K562 (cell line): ENCODE results near the gene EN2. TPM values are rescaled to one million over a fixed set of nuclear protein-coding genes. Genes with fewer than 3 reads are reported as not detected.

Source experiments
- ATAC-seq: fragments of 200-7000 bp; cut with Tn5 transposase; 3 replicates; pipeline ENCODE4 v1.9.1; 2020; ENCODE audit warnings: moderate library complexity
- BruUV-seq: library from RNA; stranded (reverse); fragments of 400-500 nt; replicated peaks from 2 replicates; lab custom pipeline; 2021; lab: Mats Ljungman, UMichigan
- CTCF ChIA-PET: fragments of 300-600 bp; formaldehyde crosslinking; extraction: SDS; loops from one replicate; lab custom pipeline; 2021; ENCODE audit warnings: low intra/inter-chr PET ratio; lab: Yijun Ruan, JAX
- POLR2A ChIA-PET: fragments of 300-600, 350-650 bp; sonication (Branson Sonifier 250); formaldehyde crosslinking; extraction: SDS; loops from one replicate; lab custom pipeline; 2021; ENCODE audit warnings: antibody characterized with exemption, inconsistent platforms; lab: Yijun Ruan, JAX
- DNase-seq, 4 experiments: peaks; one replicate each; pipeline versions ENCODE4 v3.0.0 to v3.0.0-alpha.2; 2011 to 2018; ENCODE audit warnings: low spot score in 3 of 4, mixed read lengths in 3 of 4; ENCODE audit errors: extremely low read depth in 1 of 4
- FAIRE-seq: peaks from 2 replicates; lab custom pipeline; 2011; peaks lifted over from hg19 to GRCh38; lab: Jason Lieb, UNC
- H2AFZ ChIP-seq: 2 replicates; pipeline ENCODE4 v1.6.0; 2011; ENCODE audit warnings: low read depth, low read length, control low read depth, inconsistent platforms
- H3K27ac ChIP-seq: fragments of 200-600 bp; 3 replicates; pipeline ENCODE4 v1.8.0; 2011; ENCODE audit warnings: low read depth, mild to moderate bottlenecking, control low read depth, inconsistent platforms, low read length, moderate library complexity, mixed read lengths; ENCODE audit errors: extremely low read depth
- H3K27me3 ChIP-seq, 2 experiments: fragments of 300-600 bp in 1 of 2; 2 replicates in 1 of 2; 3 replicates in 1 of 2; pipeline versions ENCODE4 v1.6.0 to v1.8.0; 2011; ENCODE audit warnings: inconsistent platforms in 2 of 2, low read length in 2 of 2, mild to moderate bottlenecking in 1 of 2, mixed read lengths in 1 of 2, moderate library complexity in 1 of 2; ENCODE audit not compliant: control insufficient read depth in 2 of 2, insufficient read depth in 2 of 2
- H3K36me3 ChIP-seq: fragments of 300-600 bp; 3 replicates; pipeline ENCODE4 v1.8.0; 2011; ENCODE audit warnings: mild to moderate bottlenecking, low read length, inconsistent platforms; ENCODE audit not compliant: control insufficient read depth, insufficient read depth
- H3K4me1 ChIP-seq, 2 experiments: fragments of 200-600 bp in 1 of 2; replicated peaks in 1 of 2; 2 replicates in 1 of 2; 3 replicates in 1 of 2; pipeline versions ENCODE4 v1.5.1 to v1.8.0; 2011; ENCODE audit warnings: inconsistent platforms in 2 of 2, low read length in 2 of 2, mild to moderate bottlenecking in 1 of 2, mixed read lengths in 1 of 2, moderate library complexity in 1 of 2; ENCODE audit not compliant: control insufficient read depth in 2 of 2, insufficient read depth in 2 of 2
- H3K4me2 ChIP-seq: 2 replicates; pipeline ENCODE4 v1.6.1; 2011; ENCODE audit warnings: low read length, control low read depth, inconsistent platforms, mixed read lengths; ENCODE audit not compliant: insufficient read depth
- H3K4me3 ChIP-seq: fragments of 200-600 bp; sonication (generic), shearing (Covaris generic); 2 replicates; pipeline ENCODE4 v1.5.1; 2016; ENCODE audit warnings: control low read depth, inconsistent platforms
- H3K79me2 ChIP-seq: fragments of 200-600 bp; 3 replicates; pipeline ENCODE4 v1.8.0; 2011; ENCODE audit warnings: low read length, inconsistent platforms; ENCODE audit not compliant: control insufficient read depth, insufficient read depth
- H3K9ac ChIP-seq, 2 experiments: 2 replicates each; pipeline versions ENCODE4 v1.6.0 to v1.6.1; 2011; ENCODE audit warnings: low read depth in 2 of 2, low read length in 2 of 2, control low read depth in 1 of 2, inconsistent platforms in 1 of 2, mild to moderate bottlenecking in 1 of 2, mixed read lengths in 1 of 2; ENCODE audit not compliant: insufficient read depth in 1 of 2
- H3K9me1 ChIP-seq: one replicate; pipeline ENCODE4 v1.6.0; 2011; ENCODE audit warnings: inconsistent platforms, mild to moderate bottlenecking, low read length, moderate library complexity; ENCODE audit not compliant: control insufficient read depth, insufficient read depth
- H3K9me3 ChIP-seq: replicated peaks from 2 replicates; pipeline ENCODE4 v1.5.1; 2011; ENCODE audit warnings: low read depth, low read length, inconsistent platforms; ENCODE audit not compliant: control insufficient read depth, insufficient read depth
- H4K20me1 ChIP-seq: replicated peaks from 2 replicates; pipeline ENCODE4 v1.6.1; 2011; ENCODE audit warnings: low read length, inconsistent platforms, mixed read lengths; ENCODE audit not compliant: control insufficient read depth, insufficient read depth
- CREB1 ChIP-seq, 2 experiments: sonication (generic) in 1 of 2; formaldehyde crosslinking in 1 of 2; IDR thresholded peaks; 2 replicates each; pipeline versions ENCODE4 v1.6.1 to v1.8.0; 2012 to 2022; ENCODE audit warnings: inconsistent platforms in 1 of 2, mild to moderate bottlenecking in 1 of 2, missing genetic modification reagents in 1 of 2, moderate library complexity in 1 of 2
- HDAC6 ChIP-seq: IDR thresholded peaks from 2 replicates; pipeline ENCODE4 v1.6.1; 2012; ENCODE audit warnings: low read depth, mild to moderate bottlenecking, control low read depth, inconsistent platforms, low read length, moderate library complexity
- RBFOX2 ChIP-seq: fragments of 200-400 bp; formaldehyde crosslinking; IDR thresholded peaks from 2 replicates; pipeline ENCODE4 v1.6.1; 2017; ENCODE audit warnings: low read depth, mild to moderate bottlenecking, low read length, moderate library complexity
- ZNF274 ChIP-seq: IDR thresholded peaks from 2 replicates; pipeline ENCODE4 v1.6.1; 2011; ENCODE audit warnings: low read depth, mild to moderate bottlenecking, low read length, moderate library complexity, borderline replicate concordance
- ZNF518B ChIP-seq: fragments of 250-450 bp; sonication (Bioruptor Pico); IDR thresholded peaks from 2 replicates; pipeline ENCODE4 v1.5.0; 2021; ENCODE audit warnings: mild to moderate bottlenecking, moderate library complexity
- ZSCAN29 ChIP-seq: fragments of 450-650 bp; IDR thresholded peaks from 2 replicates; pipeline ENCODE4 v1.6.1; 2017
- WGBS: fragments of 100-300 bp; shearing (Covaris generic); methylation state at CpG from one replicate; pipeline ENCODE4 v1.1.6; 2016; ENCODE audit warnings: low coverage, mixed read lengths; ENCODE audit not compliant: insufficient coverage; ENCODE audit errors: missing lambda C conversion rate; 5-methylcytosine and 5-hydroxymethylcytosine counted together
- in situ Hi-C: fragments of 300-500 bp; cut with MboI; formaldehyde crosslinking; loops from 4 replicates; pipeline ENCODE4 v1.15.0; 2018; ENCODE audit warnings: inconsistent platforms, mixed read lengths
- intact Hi-C: fragments of 100-400 bp; cut with micrococcal nuclease; formaldehyde crosslinking; loops from 2 replicates; pipeline ENCODE4 v1.14.2; 2022
- polyA plus RNA-seq, 8 experiments: library from polyadenylated mRNA; depleted of rRNA in 4 of 8; stranded (reverse) in 5 of 8; unstranded in 3 of 8; fragments of >200 nt; fragmentation: Nextera tagmentation in 2 of 8; fragmentation: Illumina TruSeq in 1 of 8; extraction: Ambion mirVana in 2 of 8; extraction: Trizol in 1 of 8; gene quantifications; 2 replicates each; pipeline versions ENCODE4 v1.2.1 to v1.2.3, GENCODE V29; 2011 to 2014; ENCODE audit warnings: inconsistent platforms in 1 of 8, missing spikeins in 1 of 8
- total RNA-seq, 7 experiments: library from RNA; depleted of rRNA in 6 of 7; stranded (reverse); fragments of >200 nt in 6 of 7; fragmentation: Illumina TruSeq in 2 of 7; extraction: Trizol in 2 of 7; gene quantifications; 2 replicates each; pipeline versions ENCODE4 v1.2.1 to v1.2.3, GENCODE V29; 2011 to 2021; ENCODE audit warnings: low replicate concordance in 1 of 7
- TF ChIP-seq, protein P1 (sequence below): sonication (generic); formaldehyde crosslinking; IDR thresholded peaks from 2 replicates; pipeline ENCODE4 v1.8.1; 2023; ENCODE audit warnings: mild to moderate bottlenecking, missing genetic modification reagents
- TF ChIP-seq, protein P2 (sequence below): fragments of 450-650 bp; formaldehyde crosslinking; IDR thresholded peaks from 2 replicates; pipeline ENCODE4 v1.4.0; 2022; ENCODE audit warnings: mild to moderate bottlenecking, moderate library complexity

Gene EN2
- total and polyA plus RNA-seq, 9 of the 15 experiments (the other 6 are each of a cell fraction or from before 2014, with no cell fraction given), result 0.04 TPM; not detected in 7

DNA sequence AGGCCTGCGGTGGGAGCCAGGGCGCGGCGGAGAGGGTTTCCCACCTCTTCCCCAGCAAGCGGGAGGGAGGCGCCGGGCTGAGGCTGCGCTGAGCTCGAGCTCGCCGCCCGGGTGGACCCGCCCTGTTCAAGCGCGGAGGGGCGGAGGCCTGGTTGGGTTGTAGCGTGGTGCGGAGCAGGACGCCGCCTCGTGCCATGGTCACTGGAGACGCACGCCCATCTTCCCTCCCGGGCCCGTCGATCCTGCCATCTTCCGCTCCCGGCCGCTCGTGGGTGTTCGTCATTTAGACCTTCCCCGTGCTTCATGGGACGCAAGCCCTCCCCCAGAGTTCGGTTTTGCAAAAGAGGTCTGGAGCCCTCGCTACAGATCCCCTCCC lies 9.3 kb upstream of the EN2 start (continued):
- TF ChIP-seq, protein P1, sequence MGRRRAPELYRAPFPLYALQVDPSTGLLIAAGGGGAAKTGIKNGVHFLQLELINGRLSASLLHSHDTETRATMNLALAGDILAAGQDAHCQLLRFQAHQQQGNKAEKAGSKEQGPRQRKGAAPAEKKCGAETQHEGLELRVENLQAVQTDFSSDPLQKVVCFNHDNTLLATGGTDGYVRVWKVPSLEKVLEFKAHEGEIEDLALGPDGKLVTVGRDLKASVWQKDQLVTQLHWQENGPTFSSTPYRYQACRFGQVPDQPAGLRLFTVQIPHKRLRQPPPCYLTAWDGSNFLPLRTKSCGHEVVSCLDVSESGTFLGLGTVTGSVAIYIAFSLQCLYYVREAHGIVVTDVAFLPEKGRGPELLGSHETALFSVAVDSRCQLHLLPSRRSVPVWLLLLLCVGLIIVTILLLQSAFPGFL (CRISPR knock-in tag), result no peak

- intact Hi-C loops (no loop called here), in situ Hi-C loops (no loop called here)
- TF ChIP-seq, protein P2, sequence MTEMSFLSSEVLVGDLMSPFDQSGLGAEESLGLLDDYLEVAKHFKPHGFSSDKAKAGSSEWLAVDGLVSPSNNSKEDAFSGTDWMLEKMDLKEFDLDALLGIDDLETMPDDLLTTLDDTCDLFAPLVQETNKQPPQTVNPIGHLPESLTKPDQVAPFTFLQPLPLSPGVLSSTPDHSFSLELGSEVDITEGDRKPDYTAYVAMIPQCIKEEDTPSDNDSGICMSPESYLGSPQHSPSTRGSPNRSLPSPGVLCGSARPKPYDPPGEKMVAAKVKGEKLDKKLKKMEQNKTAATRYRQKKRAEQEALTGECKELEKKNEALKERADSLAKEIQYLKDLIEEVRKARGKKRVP (CRISPR knock-in tag), result no peak
- TF ChIP-seq ZNF518B (CRISPR knock-in tag), result no peak
- no peak for TF ChIP-seq ZNF274
- TF ChIP-seq ZSCAN29, result no peak
- TF ChIP-seq RBFOX2, result 0 out of 2 replicates have a peak, but pooled peaks have one; percentile 16
- no peak for TF ChIP-seq CREB1 (IDR thresholded peaks at IDR 0.05)
- TF ChIP-seq CREB1 (CRISPR knock-in tag; IDR thresholded peaks at IDR 0.05), result no peak
- TF ChIP-seq HDAC6, result peak; percentile 65; the same call in 1 of the 2 replicates
- no peaks in the 10 kb centered on the region for H3K79me2 ChIP-seq
- no TSS peak for BruUV-seq
- H3K27me3 ChIP-seq, result peaks cover 76 to 79% of the 10 kb centered on the region in 2 experiments
- no peaks in the 10 kb centered on the region for H3K9me1 ChIP-seq
- no peak overlapping the region for H3K4me2 ChIP-seq
- no peak for FAIRE-seq
- no peaks in the 10 kb centered on the region for H3K36me3 ChIP-seq
- H4K20me1 ChIP-seq, result peaks cover 16% of the 10 kb centered on the region
- no peak overlapping the region for H2AFZ ChIP-seq
- POLR2A ChIA-PET, result interaction anchor here (0.6 to 0.7 kb wide), 2 partner anchors 41 to 69 kb away, joined by 3 to 5 read pairs; no protein-coding TSS in a partner anchor
- peaks cover 0 to 21% of the 10 kb centered on the region in 2 experiments; a peak in 1 of 5 replicates for H3K4me1 ChIP-seq
- CTCF ChIA-PET, result no interaction called here
- no peak overlapping the region for H3K4me3 ChIP-seq
- H3K27ac ChIP-seq, result no peak overlapping the region
- no peak for ATAC-seq
- no peak overlapping the region for H3K9ac ChIP-seq
- no peaks in the 10 kb centered on the region for H3K9me3 ChIP-seq
- DNase-seq, result no peak
- WGBS, result 15% methylated on average over 62 of the region's 69 CpGs
Measured at GRCh38 chr7:155449008-155449868, 8.7 kb upstream of the EN2 start.
